SKM-1 (cell line): ENCODE measurements around the gene ETFB.
"Not testable (repeated sequence)": the region's sequence is repeated elsewhere in the genome, so short reads cannot be mapped to it uniquely, and the experiment has no call there.

Experiments
- DNase-seq: peaks from one replicate; lab custom pipeline; 2025; ENCODE audit not compliant: unreplicated experiment; lab: John Stamatoyannopoulos, UW

The ETFB gene

DNA sequence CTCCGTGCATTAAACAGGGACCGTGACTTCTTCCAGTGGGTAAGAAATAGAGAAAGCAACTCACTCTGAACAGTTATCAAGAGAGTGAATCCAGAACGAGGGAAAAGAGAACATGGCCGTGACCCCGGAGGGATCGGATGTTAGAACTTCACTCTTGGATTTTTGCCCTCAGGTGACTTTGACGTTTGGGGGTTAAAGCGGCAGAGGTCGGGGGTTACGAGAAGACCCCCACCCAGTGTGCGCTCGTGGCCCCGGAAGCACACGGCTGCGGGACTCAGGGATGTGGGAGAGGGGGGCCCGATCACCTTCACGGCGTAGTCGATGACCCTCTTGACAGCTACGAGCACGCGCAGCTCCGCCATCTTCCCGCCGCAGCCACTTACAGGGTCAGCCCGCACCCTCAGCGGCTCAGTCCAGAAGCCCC, at the start of gene ETFB:
TSS of gene ETFB (minus strand) at position 424 of the 424 bp plus-strand sequence. CDS start at position 362, 62 bp downstream.
- no peak for DNase-seq

GRCh38 chr19:51415187-51415586, 49.0 kb upstream of the ETFB start:
- no peak for DNase-seq

GRCh38 chr19:51410950-51411748, 45.0 kb upstream of the ETFB start:
- no peak for DNase-seq

DNA sequence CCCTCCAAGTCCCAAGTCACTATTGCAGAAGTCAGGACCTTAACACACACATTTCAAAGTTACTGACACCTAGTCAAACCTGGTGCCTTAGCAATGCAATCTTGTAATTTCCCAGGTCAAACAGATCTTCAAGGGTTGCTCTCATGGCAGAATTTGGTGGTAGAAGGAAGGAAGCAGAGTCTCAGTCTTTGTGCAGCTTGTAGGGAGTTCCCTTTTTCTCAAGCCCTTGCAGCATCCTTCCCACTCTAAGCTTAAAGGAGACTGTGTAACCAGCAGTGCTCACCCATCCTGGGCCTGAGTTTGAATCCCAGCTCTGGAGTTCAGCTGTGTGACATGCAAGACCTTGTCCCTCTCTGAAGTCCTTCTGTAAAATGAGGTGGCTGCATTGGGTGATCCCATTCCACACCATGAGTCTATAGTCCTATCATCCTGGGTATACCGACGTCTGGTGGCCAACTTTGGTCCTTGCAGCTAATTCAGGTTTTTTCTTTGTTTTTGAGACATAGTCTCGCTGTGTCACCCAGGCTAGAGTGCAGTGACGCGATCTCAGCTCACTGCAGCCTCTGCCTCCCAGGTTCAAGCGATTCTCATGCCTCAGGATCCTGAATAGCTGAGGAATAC, 41.4 kb upstream of the ETFB start:
- peak; percentile 67 for DNase-seq

DNA sequence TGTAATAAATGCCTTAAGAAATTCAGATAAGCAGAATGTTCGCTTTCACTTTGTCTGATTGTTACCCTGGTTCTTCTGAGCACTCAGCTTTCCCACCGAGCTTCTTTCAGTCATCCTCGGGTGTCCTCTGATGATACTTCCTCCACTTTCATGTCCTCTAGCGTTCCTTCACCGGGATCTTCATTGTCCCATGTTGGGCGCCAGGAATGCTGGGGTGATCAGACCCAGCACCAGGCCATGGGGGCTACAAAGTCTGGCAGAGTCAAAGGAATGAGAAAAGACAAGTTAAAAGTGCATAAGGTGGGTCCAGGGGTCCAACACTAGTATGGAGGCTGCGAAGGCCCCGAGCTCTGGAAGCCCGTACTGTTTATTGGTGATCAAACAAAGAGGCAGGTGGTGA, 35.9 kb upstream of the ETFB start:
- no peak for DNase-seq

GRCh38 chr19:51399936-51400335, 33.7 kb upstream of the ETFB start:
- DNase-seq: not testable (repeated sequence)

DNA sequence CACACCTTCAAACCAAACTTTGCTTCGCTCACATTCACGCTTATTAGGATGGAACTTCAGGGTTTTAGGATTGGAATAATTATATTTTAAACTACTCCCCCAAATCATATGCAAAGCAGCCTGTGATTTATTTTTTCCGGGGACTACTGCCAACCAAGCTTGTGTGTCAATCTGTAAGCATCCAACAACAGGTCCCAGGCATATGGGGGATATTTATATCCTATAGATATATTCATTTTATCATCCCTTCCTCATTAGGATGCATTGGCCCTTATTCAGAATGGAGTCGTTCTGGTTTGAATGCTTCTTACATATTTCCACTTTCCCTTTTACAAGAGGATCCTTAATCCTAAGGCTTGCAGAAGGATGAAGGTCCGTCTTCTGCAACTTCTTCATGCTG, 33.0 kb upstream of the ETFB start:
- DNase-seq: no peak

DNA sequence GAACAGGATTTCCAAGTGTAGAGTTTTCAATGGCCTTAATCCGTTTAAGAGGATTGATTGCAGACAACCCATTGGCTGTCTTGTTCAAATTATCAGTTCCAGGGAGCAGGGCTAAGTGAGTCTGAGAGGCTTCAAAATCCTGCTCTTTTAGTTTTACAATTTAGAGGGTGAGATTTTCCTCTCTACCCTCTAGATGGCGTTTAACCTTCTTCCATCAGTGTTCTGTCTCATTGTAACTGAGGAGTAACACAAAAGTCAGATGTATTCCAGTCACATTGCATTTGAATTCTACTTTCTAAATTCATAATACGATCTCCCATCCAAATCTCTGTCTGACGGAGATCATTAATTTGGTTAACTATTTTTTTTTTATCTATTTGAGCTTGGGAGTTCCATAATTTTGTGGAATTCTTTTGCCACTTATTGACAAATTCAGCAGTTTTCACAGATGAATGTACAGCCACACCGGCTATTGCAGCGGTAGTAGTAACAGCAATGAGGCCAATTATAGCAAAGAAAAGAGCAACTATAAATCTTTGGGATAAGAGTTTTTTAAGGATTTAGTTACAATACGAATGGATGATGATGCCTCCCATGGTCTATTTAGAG, 32.0 kb upstream of the ETFB start:
- peak; percentile 6 for DNase-seq

DNA sequence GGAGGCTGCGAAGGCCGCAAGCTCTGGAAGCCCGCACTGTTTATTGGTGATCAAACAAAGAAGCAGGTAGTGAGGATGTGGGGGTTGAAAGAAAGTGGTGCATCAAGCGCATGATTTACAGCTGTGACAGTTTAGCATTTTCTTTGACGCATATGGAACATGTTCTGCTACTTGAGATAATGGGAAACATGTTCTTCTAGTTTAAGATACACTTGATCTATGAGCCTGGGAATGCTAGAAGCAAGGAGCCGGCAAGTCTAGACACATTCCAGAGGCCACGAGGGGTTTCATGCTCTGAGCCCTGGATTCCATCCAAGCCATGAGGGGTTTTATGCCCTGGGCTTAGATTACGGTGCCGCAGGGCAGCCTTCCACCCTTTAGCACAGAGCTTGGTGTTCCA, 31.3 kb upstream of the ETFB start:
- DNase-seq: not testable (repeated sequence)

GRCh38 chr19:51396175-51396574, 30.0 kb upstream of the ETFB start:
- no peak for DNase-seq

GRCh38 chr19:51394050-51394836, 28.1 kb upstream of the ETFB start:
- peak; percentile 82 for DNase-seq

GRCh38 chr19:51392701-51393100, 26.5 kb upstream of the ETFB start:
- DNase-seq: no peak

GRCh38 chr19:51391073-51391611, 25.0 kb upstream of the ETFB start:
- no peak for DNase-seq

GRCh38 chr19:51389143-51389542, 23.0 kb upstream of the ETFB start:
- DNase-seq: no peak

GRCh38 chr19:51387924-51388389, 21.8 kb upstream of the ETFB start, which contains the start of gene LIM2:
Gene LIM2 (minus strand): TSS chr19:51387974. CDS start chr19:51387443, 531 bp downstream.
- no peak for DNase-seq

DNA sequence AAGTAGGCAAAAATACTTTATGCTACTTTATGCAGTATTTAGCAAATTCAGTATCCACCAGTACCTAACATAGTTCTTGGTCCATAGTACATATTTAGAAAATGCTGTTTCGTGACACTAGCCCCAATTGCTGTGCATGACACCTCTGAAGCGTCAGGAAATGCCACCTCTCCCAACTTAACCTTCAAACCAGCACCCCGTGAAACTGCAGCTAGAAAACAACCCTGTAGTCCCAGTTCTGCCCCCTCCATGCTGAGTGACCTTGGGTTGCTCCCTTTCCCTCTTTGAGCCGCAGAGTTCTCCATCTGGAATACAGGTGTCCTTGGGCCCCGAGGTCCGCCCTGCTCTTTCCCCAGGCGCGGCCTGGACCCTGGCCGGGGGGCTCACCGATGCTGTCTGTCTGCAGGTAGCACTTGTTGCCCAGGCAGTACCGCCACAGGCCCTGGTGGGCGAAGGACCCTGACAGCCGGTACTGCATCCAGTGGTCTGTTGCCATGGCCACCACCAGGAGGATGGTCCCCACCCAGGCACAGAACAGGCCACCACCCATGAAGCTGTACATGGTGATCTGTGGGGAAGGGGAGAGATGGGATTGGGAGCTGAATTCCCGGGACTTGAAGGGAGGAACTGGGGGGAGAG, 20.8 kb upstream of the ETFB start:
- DNase-seq: no peak

- no peak for DNase-seq
Measured at GRCh38 chr19:51382004-51382403, 15.8 kb upstream of the ETFB start.

GRCh38 chr19:51380379-51380778, 14.2 kb upstream of the ETFB start:
- DNase-seq: no peak

DNA sequence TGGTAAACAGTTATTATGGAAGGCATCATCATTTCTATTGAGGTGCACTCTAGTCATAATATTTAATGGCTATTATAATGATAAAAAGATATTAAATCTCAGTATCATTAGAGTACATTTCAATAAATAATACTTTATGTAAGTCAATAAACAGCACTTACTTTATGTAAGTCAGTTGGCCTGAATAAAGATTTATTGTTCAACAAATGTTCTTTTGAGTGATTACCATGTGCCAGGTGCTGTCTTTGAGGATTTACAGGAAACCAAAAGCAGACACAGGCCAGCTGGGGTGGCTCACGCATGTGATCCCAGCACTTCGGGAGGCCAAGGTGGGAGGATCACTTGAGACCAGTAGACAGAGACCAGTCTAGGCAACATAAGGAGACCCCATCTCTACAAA, 11.2 kb upstream of the ETFB start:
- no peak for DNase-seq

DNA sequence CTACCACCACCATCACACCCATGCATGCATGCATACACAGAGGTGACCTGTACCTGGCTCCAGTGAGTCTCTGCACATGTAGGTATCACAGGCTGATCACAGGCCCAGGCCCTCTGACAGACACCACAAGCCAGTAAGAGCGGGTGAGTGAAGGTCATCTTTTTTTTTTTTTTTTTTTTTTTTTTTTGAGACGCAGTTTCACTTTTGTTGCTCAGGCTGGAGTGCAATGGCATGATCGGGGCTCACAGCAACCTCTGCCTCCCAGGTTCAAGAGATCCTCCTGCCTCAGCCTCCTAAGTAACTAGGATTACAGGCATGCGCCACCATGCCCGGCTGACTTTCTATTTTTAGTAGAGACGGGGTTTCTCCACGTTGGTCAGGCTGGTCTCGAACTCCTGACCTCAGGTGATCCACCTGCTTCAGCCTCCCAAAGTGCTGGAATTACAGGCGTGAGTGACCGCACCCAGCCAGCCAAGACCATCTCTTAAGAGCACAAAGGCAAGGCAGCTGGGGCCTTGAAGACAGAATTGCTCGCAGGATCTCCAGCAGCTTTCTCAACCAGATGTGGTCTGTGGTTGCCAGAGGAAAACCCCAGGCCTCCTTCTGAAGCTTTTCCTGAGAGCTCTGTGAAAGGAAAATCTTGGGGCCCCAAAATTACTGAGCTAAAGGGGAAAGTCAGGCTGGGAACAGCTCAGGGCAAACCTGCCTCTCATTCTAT, 9.5 kb upstream of the ETFB start:
- no peak for DNase-seq
